Measurements from ENCODE around the gene DDOST. TPM values are rescaled to one million over a fixed set of nuclear protein-coding genes. Genes with fewer than 3 reads are reported as not detected.
A peak's percentile ranks its signal among the peaks of the same experiment; 100 is the strongest.

The DDOST gene
- total RNA-seq (320 and 326 TPM in 2 replicates), polyA plus RNA-seq (393 and 405 TPM in 2 replicates)

GRCh38 chr1:20661207-20662109 lies at the start of gene DDOST:
DDOST (minus strand) TSS chr1:20661369; CDS start chr1:20661350, 19 bp downstream.
- TF ChIP-seq EZH2 (IDR thresholded peaks at IDR 0.05; ENCODE audit: borderline replicate concordance) (no peak), CTCF (IDR thresholded peaks at IDR 0.05; ENCODE audit: poor library complexity) (peak; percentile 58)
- Histone ChIP-seq H3K36me3 (replicated peaks; ENCODE audit: insufficient read depth, low read depth) (no peaks in the 10 kb centered on the region), H3K4me3 (peak within 1 kb of the TSS; percentile 50), H3K9me2 (replicated peaks; ENCODE audit: insufficient read depth) (no peaks in the 10 kb centered on the region), H3K4me2 (peak within 1 kb of the TSS; percentile 94), H3K4me1 (ENCODE audit: insufficient read depth) (peaks cover 11% of the 10 kb centered on the region), H4K20me1 (ENCODE audit: insufficient read depth, poor library complexity, severe bottlenecking) (peaks cover 8% of the 10 kb centered on the region), H2AFZ (peak within 1 kb of the TSS; percentile 59), H3K9me3 (ENCODE audit: low read depth) (no peaks in the 10 kb centered on the region), H3K79me2 (peaks cover 45% of the 10 kb centered on the region), H3K27ac (peak within 1 kb of the TSS; percentile 76), H3K27me3 (no peaks in the 10 kb centered on the region)
- peak; percentile 98 for DNase-seq (ENCODE audit: low spot score)
- WGBS (ENCODE audit: low lambda C conversion rate, missing lambda C conversion rate): 4% methylated on average over 58 of the region's 58 CpGs

- H3K27me3 ChIP-seq: no peaks in the 10 kb centered on the region
- no peak for DNase-seq (ENCODE audit: low spot score)
- H3K27ac ChIP-seq: no peak overlapping the region
- H3K4me1 ChIP-seq (ENCODE audit: insufficient read depth): no peaks in the 10 kb centered on the region
- no peaks in the 10 kb centered on the region for H3K36me3 ChIP-seq (replicated peaks; ENCODE audit: insufficient read depth, low read depth)
- no peak overlapping the region for H3K4me2 ChIP-seq
- 84% methylated on average over 18 of the region's 18 CpGs for WGBS (ENCODE audit: low lambda C conversion rate, missing lambda C conversion rate)
- no peak overlapping the region for H2AFZ ChIP-seq
- no peaks in the 10 kb centered on the region for H3K79me2 ChIP-seq
- no peaks in the 10 kb centered on the region for H3K9me2 ChIP-seq (replicated peaks; ENCODE audit: insufficient read depth)
- no peaks in the 10 kb centered on the region for H3K9me3 ChIP-seq (ENCODE audit: low read depth)
- H4K20me1 ChIP-seq (ENCODE audit: insufficient read depth, poor library complexity, severe bottlenecking): no peaks in the 10 kb centered on the region
- H3K4me3 ChIP-seq: no peak overlapping the region
- TF ChIP-seq EZH2 (IDR thresholded peaks at IDR 0.05; ENCODE audit: borderline replicate concordance) (no peak), CTCF (IDR thresholded peaks at IDR 0.05; ENCODE audit: poor library complexity) (no peak), EZH2phosphoT487 (IDR thresholded peaks at IDR 0.05; ENCODE audit: low read depth, severe bottlenecking, unreplicated experiment) (no peak)
These were observed 49.5 kb upstream of the DDOST start for GRCh38 chr1:20710469-20711284.

GRCh38 chr1:20709868-20710267 lies 48.7 kb upstream of the DDOST start:
- H3K9me2 ChIP-seq (replicated peaks; ENCODE audit: insufficient read depth): no peaks in the 10 kb centered on the region
- no peaks in the 10 kb centered on the region for H4K20me1 ChIP-seq (ENCODE audit: insufficient read depth, poor library complexity, severe bottlenecking)
- no peak overlapping the region for H3K27ac ChIP-seq
- H3K36me3 ChIP-seq (replicated peaks; ENCODE audit: insufficient read depth, low read depth): no peaks in the 10 kb centered on the region
- TF ChIP-seq EZH2 (IDR thresholded peaks at IDR 0.05; ENCODE audit: borderline replicate concordance): no peak
- TF ChIP-seq EZH2phosphoT487 (IDR thresholded peaks at IDR 0.05; ENCODE audit: low read depth, severe bottlenecking, unreplicated experiment): no peak
- no peak for TF ChIP-seq CTCF (IDR thresholded peaks at IDR 0.05; ENCODE audit: poor library complexity)
- DNase-seq (ENCODE audit: low spot score): no peak
- H3K27me3 ChIP-seq: no peaks in the 10 kb centered on the region
- no peaks in the 10 kb centered on the region for H3K4me1 ChIP-seq (ENCODE audit: insufficient read depth)
- WGBS (ENCODE audit: low lambda C conversion rate, missing lambda C conversion rate): 93% methylated on average over 3 of the region's 3 CpGs
- no peak overlapping the region for H3K4me3 ChIP-seq
- no peak overlapping the region for H3K4me2 ChIP-seq
- H3K9me3 ChIP-seq (ENCODE audit: low read depth): no peaks in the 10 kb centered on the region
- no peaks in the 10 kb centered on the region for H3K79me2 ChIP-seq
- no peak overlapping the region for H2AFZ ChIP-seq
